ENCODE results near the gene RPL22.

Gene RPL22

GRCh38 chr1:6198646-6199297 is 623 bp downstream of the RPL22 start:
- DNase-seq, result no peak

GRCh38 chr1:6197746-6198427 is 1.5 kb downstream of the RPL22 start:
- no peak for DNase-seq

GRCh38 chr1:6191968-6192367 is 7.4 kb downstream of the RPL22 start:
- no peak for DNase-seq

GRCh38 chr1:6188466-6188865 is 10.9 kb downstream of the RPL22 start:
- DNase-seq, result no peak

GRCh38 chr1:6185635-6186382 is 13.6 kb downstream of the RPL22 start:
- no peak for DNase-seq

DNA sequence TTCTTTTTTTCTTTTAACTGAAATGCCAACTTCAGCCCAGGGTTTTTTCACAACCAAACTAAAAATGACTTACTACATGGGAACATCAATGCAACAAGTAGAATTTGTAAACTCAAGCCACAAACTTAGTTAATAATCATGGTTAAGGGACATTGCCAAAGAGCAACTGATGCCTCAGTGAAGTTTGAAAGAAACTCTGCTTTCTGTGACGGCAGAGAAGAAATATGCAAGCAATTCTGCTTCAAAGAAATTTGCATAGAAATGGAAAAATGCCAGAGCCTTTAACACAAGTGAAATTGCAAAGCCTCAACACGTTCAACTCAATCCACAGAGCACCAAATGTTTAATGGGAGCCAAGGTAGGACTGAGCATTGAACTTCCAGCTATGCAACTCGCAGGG is 14.2 kb downstream of the RPL22 start:
- DNase-seq, result no peak

GRCh38 chr1:6184083-6184783 is 15.2 kb downstream of the RPL22 start:
- DNase-seq, result no peak

DNA sequence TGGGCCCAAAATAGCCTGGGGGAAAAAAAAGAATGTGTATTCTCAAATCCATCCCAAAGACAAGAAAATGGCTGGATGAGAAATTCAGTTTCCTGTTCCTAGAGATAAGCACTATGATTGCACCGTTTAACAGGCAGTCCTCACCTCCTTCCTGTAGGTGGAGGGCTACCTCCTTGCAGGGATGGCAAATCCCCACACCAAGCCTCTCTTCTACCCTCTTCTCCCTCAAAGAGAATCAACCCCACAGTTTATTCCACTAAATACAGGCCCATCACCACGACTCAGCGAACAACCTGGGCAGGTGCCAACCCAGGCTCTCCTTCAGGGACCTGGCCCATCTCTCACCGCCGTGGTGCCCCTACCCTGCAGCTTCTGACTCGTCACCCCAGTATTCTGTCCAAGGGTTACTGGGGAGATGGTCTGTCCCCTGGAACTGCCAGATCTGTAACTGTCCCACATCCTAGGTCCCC is 15.8 kb downstream of the RPL22 start:
- no peak for DNase-seq

DNA sequence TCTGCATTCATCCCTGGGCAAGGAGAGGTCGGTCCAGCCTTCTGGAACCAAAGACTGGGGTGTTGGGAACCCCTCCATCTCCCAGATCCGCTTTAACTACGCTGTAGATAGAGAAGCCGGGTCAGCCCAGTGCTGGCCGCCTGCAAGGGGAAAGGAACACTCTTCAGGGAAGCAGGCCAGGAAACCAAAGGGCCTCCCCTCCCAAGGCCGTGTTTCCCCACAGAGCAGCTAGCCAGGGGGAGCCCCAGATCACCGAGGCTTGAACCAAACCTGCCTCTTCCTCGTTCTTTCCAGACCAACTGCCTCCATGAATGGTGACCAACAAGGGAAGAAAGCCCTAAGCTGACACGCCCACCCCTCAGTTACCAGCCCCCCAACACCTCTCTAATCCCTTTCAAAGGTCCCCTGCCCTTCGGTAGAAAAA is 18.0 kb downstream of the RPL22 start:
- no peak for DNase-seq

DNA sequence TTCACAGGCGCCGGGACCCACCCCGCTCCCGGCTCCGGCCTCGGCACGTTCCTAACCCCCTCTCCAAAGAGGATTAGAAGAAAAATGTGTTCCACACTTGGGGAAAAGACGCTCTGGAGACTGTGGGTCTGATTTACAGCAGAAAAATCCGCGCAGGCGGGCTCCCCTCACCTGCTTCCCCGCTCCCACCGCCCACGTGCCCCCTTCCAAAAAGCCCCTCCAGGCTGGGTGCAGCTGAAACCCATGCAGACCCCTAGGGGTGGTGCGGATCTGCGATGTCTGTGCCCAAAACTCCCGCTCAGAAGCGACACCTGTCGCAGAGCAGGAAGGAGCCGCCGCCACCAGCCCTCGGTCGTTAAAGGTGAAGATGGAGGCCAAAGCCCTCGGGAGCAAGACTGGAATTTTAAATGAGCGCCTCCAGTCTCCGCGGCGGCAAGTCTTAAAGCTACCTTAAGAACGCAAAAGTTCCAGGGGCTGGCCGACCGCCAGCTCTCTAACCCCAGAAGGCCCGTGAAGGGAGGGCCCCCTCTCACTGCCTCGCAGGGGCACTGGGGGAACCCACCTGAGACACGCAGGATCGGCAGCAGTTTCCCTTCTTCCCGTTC is 18.6 kb downstream of the RPL22 start:
- no peak for DNase-seq

DNA sequence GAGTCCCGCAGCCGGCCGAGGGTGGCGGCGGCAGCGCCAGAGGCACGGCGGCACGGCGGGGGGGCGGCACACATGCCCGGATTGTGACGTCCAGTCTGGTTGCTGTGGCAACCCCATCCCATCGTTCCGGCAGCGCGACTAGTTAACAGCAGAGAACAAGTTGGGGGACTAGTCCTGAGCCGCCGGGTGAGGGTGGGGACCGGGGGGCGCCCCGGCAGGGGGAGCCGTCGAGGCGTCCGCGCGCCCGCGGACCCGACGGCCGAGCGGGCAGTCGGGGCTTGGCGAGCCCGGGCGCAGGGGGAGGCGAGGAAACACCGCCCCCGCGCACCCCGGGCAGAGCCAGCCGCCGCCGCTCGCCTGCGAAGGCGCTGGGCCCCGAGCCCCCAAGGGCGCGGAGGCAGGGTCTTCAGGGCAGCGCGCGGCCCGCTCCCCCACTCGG is 19.1 kb downstream of the RPL22 start, which contains the start of gene CHD5:
Gene CHD5, minus strand, starts transcription at position 54 of the 439 bp plus-strand sequence. CDS start 298 bp downstream, outside the sequence.
- DNase-seq, result no peak

GRCh38 chr1:6179564-6180175 is 19.7 kb downstream of the RPL22 start:
- no peak for DNase-seq

- DNase-seq, result no peak
These were observed 20.4 kb downstream of the RPL22 start for GRCh38 chr1:6178751-6179563.

DNA sequence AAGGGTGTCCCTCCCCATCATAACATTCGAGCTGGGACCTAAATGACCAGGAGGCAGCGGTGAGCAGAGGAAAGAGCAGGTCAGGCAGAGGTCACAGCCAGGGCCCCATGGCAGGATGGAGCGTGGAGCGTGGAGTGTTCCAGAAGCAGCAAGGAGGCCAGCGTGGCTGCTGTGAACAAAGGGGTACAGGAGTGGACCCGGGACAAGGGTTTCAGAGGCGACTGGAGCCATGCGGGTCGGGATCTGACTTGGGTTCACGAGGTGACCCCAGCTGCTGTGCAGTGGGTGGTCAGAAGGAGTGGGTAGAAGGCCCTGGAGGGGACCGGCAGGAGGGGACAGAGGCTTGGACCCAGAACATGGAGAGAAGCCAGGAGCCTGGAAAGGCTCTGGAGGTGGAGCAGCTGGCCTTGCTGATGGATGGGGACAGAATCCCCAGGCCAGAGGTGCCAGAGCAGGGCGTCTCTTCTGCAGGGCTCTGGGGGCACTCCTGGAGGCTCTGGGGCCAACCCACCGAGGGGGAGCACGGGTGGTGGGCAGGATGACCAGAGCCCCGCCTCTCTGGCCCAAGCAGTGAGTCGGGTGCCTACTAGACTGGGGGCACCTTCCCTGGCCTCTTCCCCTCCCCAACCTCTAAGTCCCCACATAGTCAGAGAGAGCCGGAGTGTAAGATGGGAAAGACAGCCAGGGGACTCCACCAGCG is 21.6 kb downstream of the RPL22 start:
- DNase-seq, result no peak

- no peak for DNase-seq
These were observed 22.6 kb downstream of the RPL22 start for GRCh38 chr1:6176779-6177178.

- DNase-seq, result no peak
These were observed 24.0 kb downstream of the RPL22 start for GRCh38 chr1:6175411-6175828.

GRCh38 chr1:6174621-6175410 is 24.6 kb downstream of the RPL22 start:
- DNase-seq, result no peak

- DNase-seq, result no peak
These were observed 26.8 kb downstream of the RPL22 start for GRCh38 chr1:6172549-6172948.

DNA sequence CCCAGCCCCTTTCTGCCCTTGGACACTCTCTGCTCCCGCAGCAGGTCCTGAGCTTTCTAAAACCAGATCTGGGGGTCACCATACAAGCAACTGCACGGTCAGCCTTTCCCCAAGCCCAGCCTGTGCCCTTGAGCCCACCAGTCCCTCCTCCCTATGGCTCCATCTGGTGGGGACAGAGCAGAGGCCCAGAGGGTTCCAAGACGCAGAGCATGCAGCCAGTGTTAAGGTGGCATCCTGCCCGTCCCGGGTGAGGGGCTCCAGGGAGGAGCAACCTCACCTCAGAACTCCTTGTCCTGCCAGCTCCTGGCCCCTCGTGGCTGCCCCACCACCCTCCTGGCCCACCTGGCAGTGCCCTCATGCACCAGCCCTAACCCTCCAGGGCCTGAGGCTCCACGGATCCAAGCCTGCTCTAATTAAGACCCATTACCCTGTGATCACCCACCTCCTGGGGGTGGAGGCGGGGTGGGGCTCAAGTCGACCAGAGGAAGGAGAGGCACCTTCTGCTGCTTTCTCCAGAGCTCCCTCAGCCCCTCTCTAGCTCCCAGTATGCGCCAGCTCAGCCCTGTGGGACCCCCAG is 27.8 kb downstream of the RPL22 start:
- DNase-seq, result no peak
